ENCODE results near the gene NR6A1.

DNA sequence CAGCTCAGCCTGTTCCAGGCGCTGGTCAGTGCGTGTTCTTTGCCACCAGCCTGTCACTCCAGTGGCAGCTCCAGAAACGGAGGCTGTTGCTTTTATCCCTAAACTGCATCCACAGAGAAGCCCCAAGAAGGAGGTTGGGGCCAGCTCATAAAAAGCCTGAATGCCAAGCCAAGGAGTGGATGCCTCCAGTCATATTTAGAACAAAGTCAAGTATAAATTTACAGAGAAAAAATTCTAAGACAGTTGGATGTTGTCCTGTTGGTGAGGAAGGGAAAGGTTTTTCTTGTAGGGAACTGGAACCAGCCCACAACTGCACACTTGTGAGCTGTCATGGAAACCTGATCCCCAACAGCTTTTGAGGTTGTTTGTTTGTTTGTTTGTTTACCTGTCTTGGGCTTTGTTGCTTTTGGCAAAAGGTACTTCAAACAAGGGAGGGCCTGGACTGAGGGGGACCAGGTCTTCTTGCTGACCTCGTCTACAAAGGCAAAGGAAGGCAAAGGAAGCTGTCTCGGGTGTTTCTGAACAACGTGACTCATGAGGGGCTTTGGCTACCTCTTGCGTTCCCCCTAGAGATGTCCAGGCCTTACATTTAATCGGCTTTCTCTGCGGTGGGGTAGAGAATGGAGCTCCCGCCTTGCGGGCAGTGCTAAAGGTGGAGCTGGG is 42.5 kb upstream of the NR6A1 start:
- TF ChIP-seq POLR2A (IDR thresholded peaks at IDR 0.05; ENCODE audit: low read length) (no peak), GATA1 (IDR thresholded peaks at IDR 0.05; ENCODE audit: low read depth, low read length) (no peak)
